NCI-H345 treated with DMSO at 0.1 percent for 48 hours (cell line): ENCODE measurements around the gene PPP1R37.
A peak's percentile ranks its signal among the peaks of the same experiment; 100 is the strongest.

Source experiments
- DNase-seq: peaks from one replicate; lab custom pipeline; 2025; ENCODE audit not compliant: unreplicated experiment; lab: John Stamatoyannopoulos, UW

Gene PPP1R37

DNA sequence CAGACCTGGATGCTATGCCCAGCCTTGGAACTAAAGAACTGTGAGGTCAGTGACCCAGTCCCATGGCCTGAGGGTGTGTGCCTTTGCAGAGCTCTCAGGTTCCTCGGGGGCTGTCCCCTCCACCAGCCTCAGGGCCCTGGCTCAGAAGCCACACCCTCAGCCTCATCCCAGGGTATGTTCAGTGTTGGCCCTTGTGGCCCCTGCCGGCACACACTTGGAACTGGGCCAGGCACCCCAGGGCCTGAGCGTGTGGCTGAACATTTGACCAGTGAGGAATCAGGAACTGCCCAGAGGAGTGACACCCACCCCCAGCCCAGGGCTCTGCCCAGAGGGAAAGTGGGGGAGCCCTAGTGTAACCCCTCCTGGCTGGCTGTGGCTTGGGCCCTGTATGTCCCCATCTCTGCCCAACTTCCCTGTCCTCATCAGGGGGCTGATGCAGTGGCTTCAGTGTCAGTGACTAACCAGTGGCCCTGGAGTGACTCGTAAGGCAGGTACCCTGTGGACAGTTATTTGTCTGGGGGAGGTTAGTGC lies 57.8 kb downstream of the PPP1R37 start:
- DNase-seq = no peak

DNA sequence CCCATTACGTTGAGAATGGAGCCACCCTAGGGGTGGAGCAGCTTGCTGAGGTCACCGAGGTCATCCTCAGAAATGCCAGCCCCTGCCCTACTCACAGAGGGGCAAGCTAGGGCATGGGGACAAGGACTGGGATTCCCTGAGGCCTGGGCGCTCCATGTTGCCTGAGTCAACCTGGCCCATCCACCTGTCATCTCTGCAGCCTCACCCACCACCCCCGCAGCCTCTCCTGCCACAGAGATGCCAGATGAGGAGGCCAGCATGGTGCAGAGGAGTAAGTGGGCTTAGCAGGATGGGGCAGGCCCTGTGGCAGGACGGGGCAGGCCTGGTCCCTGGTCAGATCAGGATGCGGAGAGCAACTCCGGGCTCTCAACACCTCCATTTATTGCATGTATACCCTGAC lies 58.3 kb downstream of the PPP1R37 start:
- no peak for DNase-seq

DNA sequence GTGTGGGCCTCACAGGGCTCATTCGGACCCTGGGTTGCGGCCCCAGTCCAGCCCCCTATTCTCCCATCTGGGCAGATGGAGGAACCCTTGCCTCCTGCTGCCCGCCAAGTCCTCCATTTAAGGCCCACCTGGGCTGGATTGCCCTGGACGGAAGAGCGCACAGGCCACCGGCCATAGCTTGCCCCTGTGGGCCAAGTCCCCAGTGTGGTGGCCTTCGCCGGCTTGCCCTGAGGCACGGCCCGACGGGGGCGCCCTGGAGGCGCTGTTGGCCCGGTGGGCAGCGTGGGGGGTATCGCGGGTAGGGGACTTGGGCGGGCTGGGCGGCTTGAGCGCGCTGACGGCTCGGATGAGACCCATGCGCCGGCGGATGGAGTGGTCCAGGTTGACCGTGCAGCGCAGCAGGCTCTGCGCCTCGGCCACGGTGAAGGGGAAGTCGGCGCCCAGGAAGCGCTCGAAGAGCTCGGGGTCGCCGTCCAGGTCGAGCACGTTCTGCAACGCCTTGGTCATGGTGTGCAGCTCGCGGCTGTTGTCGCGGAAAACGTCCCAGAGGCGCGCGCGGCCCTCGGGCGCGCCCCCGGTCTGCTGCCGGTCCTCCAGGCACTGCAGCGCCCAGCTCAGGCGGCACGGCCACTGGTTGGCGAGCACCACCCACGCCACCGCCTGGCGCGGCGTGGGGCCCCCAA lies 59.0 kb downstream of the PPP1R37 start:
- DNase-seq = no peak

DNA sequence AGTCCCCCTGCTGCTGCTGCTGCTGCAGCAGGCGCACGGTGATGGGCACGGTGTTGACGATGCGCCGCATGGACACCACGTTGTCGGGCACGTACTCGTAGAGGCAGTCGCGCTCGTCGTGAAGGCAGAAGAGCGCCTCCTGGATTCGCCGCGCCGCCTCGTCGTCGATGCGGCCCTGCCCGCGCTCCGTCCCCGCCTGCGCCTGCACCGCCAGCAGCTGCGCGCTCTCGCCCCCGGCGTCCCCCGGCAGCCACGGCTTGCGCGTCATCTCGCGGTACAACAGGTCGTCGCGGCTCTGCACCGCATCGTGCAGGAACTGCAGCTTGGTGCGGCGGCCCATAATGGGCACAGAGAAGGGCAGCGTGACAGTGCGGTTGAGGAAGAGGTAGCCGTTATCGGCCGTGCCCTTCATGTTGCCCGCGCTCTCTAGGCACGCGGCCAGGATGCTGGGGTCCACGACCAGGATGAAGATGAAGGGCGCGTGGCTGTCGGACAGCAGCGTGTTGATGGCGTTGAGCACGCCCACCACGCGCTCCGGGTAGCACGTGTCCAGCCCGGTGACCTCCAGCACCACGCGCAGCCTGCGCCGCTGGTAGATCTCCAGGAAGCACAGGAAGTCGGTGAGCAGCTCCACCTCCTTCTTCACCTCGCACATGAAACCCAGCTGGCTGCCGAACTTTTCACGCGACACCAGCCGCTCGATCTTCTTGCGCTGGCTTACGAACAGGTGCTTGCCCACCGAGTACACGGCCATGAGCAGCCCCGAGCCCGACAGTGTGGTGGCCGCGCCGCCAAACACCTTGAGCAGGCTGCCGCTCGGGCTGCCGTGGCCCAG lies 59.7 kb downstream of the PPP1R37 start:
- DNase-seq = no peak

DNA sequence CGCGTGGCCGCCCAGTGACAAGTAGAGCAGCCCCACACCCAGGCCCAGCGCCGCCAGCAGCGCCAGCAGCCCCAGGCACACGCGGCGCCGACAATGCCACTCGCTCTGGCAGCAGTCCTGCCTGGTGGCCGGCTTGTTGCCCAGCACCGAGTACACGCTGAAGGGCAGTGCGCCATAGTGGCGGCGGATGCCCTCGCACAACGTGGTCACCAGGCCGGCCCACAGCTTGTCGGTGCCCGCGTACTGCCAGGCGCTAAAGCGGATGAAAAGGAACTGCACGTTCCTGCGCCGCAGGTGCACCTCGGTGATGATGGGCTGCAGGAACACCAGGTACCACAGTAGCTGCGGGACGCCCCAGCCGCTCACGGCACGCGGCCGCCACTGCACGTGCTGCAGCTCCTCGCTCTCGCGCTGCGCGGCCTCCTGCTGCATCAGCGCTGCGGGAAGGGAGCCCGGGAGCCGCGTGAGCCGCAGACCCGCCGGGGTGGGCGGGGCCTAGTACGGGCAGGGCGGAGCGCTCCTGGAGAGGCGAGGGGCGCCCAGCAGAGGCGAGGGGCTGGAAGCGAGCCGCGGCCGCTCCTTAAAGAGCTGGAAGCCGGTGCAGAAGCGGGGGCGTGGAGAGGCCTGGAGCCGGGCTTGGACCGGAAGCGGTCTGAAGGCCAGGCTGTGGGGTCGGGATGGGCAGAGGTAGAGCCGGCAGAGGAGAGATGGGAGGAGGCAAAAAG lies 60.5 kb downstream of the PPP1R37 start:
- DNase-seq = no peak

DNA sequence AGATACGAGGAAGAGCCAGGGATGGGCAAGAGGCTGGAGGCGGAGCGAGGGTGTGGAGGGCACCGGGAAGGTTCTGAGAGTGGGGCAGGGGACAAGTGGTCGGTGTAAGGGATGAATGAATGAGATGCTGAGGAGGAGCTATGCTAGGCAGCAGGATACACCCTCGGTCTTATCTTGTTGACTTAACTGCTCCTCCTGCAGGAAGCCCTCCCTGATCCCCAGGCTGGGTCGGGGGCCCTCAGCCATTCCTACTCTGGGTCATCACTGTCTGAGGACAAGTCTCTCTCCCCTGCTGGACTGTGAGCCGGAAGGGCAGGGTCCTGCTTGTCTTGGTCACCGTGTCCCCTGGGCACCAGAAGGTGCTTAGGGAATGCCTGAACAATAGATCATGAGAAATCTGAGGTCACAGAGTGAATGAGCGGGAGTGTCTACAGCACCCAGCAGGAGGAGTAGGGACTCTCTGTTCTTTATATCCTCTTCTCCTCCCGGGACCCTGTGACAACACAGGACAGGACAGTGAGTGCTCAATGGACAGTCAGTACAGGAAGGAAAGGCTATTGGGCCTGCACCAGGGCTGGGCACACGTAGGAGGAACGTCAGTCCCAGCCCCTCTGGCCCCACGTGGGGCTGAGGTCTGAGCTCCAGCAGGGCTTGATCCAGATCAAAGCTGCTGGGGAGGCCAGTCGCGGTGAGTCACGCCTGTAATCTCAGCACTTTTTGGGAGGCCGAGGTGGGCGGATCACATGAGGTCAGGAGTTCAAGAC lies 61.3 kb downstream of the PPP1R37 start:
- DNase-seq = no peak

DNA sequence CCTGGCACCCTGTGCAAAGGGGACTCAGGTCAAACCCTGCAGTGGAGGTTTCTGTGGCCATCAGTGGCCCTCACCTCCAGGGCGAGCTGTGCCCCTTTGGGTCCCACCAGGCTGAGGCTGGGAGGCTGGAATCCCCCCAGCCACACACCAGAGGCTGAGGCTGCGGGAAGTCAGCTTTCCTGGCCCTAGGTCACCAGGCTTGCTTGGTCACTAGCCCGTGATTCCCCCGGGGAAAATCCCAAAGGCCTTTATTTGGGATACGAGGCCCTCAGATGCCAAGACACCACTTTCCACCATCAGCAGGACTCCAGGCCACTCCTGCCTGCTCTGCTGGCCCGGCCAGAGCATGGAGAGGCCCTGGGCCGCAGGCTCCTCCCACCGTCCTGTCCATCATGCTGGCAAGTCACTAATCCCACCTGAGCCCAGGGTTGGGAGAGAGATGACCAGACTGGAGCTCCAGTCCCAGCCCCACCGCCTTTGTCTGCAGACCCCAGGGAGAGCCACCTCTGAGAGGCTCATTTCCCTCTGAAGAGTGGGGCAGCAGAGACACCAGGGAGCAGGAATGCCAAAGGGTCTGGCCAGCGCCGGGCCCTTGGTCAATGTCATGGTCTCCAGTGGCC lies 63.1 kb downstream of the PPP1R37 start:
- DNase-seq = no peak

DNA sequence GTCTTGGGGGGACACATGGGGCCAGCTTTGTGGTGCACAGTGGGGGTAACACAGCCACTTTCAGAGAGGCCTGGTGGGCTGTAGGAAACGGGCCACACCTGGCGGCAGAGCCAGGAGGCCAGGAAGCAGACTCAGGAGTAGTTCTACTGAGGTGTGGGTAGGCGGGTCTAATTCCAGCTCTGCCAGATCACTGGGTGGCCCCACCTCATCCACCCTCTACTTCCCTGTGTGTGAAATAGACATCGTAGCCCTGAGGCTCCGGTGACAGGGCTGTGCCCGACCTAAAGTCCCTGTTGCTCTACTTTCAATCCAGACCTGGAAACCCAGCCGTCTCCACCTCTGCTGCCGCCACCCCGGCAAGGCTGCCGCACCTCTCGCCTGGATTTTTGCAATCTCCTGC lies 63.8 kb downstream of the PPP1R37 start:
- no peak for DNase-seq

DNA sequence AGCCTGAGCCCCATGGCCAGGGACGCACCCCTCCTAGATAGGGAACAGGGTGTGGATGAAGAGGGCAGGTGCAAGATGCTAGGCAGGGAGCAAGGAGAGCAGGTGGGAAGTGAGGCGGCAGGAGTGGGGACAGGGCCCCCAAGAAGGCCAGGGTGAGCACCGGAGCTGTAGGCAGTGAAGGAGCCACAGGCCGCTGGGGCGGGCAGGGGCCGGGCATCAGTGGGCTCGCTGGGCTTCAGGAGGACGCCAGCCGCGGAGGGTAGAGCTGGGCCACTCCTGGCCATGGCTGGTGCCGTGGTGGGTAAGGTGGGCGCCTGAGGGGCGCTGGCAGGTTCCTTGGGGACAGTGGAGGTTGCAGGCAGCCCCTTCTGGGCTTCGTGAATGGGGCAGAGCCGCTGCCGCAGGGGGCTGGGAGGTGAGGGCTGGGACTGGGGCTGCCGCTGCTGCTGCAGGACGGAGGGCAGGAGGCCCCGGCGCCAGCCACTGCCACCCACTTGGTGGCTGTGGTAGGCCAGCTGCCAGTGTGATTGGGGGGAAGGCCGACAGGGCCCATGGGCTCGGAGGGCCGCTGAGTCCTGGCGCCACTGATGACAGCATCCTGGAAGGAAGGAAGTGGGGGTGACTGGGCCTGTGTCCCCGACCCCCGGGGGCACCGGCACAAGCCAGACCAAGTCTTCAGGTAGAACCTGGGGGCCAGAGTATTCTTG lies 65.7 kb downstream of the PPP1R37 start:
- DNase-seq = no peak

DNA sequence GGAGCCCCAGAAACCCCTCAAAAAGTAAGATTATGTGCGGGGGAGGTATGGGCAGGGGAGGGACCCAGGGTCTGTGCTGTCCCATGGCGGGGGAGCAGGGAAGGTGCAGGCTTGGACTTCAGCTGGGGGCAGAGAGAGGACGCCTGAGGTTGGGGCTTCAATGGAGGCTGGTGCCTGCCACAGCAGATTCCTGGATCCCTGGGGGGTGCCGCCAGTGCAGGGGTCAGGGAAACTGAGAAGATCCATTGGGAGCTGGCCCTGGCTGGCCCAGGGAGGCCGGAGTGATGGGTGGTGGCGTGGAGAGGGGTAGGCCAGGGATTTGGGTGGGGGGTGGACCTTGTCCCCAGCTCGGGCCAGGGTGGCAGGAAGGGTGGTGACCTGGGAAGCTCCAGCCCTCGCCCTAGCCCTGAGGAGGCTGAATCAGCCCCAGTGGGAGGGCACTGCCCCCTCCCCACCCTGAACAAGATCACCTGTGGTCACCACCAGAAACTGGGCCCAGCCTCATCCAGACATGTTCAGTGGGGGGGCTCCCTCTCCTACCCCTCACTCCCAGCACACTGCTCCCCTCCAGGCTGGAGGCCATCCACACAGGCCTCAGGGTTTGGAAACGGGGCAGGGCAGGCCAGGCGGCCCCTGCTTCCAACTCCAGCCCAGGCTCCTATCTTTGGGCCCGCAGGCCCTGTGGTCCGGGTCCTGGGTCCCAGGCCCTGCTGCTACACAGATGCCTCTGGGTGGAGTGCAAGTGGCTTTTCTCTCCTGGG lies 66.4 kb downstream of the PPP1R37 start:
- DNase-seq = no peak

DNA sequence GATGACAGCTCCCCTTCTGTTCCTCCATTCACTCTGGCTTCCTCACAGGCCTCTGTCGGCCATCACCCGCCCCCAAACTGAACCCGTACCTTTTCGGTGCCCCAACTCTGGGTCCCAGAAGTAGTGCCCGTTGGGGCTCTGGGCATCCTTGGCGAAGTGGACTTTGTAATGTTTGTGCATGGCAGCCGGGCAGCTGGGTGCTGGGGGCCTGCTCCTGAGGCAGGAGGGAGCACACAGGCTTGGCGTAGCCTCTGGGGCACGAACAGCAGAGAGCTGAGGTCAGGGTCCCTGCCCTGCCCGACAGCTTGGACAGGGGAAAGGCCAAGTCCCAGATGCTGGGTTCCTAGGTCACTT lies 67.0 kb downstream of the PPP1R37 start:
- no peak for DNase-seq

DNA sequence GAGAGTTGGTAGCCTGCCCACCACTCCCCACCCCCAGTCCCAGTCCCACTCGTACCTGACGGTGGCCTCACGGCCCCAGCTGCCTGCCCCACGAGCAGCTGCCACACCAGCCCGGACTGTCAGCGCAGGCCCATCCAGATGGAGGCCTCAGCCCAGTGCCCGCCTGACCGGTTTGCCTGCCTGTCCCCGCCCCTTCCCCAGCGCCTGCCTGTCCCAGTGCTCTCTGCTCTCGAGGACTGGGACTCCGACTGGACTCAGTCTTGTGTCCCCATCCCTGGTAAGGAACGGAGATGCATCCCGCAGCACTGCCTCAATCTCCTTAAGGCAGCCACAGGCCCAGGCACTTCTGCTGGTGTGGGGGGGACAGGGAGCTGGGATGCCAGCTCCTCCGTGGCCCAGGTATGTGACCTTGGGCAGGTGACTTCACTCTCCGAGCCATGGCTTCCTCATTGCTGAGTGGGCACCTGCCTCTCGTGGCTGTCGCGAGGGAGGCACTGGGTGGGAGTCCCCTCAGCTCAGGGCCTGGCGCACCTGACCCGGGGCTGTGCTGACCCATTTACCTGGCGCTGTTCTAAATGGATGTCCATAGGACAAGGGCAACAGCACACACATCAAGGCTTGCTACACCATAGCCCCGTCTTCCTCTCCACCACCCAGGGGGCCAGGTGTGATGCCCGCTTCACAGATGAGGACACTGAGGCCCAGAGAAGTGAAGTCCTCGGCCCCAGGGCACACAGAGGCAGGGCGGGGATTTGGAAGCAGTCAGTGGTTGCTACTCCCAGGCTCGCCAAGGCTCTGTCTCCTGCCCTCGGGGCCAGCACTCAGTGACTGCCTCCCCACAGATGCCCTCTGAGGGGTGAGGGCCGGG lies 68.1 kb downstream of the PPP1R37 start, which contains the start of gene NKPD1:
TSS of gene NKPD1 (minus strand) at position 113 of the 868 bp plus-strand sequence. CDS start 832 bp downstream, outside the sequence.
- DNase-seq = no peak

DNA sequence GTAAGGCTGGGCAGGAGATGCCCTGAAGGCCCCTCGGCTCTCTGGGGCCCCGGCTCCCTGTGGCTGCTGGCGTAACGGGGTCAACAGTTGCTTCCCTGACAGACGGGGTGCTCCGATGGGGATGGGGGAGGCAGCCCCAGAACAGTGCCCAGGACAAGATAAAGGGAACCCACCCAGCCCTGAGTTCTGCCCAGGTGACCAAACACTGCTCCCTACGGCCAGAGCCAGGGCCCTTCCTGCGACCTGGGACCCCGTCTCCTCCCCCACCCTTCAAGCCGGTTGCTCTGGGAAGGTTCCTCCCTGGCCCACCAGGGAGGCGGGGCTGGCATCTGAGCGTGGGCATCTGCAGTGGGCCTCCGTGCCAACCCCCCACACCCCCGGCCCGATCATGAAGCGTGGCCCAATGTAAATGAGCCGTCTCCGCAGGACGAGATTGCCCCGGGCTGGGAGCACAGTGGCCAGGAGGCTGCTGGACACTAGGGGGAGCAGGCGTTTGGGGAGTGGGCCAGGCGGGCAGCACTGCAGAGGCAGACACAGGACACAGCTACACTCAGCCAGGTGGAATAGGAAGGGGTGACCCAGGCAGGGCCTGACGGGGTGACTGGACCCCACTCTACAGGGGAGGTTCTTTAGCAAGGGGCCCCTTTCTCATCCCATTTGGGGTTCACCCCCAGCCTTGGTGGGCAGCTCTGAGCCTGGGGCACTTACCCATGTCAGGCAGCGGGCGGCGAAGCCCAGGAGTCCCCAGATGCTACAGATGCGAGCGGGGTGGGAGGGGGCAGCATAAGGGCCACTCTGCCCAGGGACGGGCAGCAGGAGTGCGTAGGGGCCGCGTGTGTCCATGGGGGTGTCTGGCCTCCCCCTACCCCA lies 69.0 kb downstream of the PPP1R37 start:
- no peak for DNase-seq

DNA sequence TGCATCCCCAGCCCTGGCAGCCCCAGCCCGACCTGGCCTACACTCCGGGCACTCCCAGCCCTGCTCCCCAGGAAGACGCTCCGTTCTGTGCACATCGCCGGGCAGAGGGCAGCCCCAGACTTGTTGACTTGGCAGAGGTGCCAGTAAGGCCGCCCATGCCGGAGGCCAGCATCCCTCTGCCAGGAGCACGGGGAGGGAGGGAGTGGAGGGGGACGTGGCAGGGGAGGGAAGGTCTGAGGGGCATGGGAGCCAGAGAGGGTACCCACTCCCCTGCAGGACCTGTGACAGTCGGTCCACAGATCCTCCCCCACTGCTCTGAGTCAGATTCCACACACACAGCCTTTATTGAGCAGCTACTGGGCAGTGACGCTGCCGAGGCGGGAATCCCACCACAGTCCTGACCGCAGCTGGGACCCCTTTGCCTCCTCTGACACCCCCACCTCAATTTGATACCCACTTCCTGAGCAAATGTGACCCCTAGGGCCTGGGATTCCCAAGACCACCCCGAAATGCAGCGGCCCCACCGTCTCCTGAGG lies 69.7 kb downstream of the PPP1R37 start:
- peak; percentile 99 for DNase-seq

DNA sequence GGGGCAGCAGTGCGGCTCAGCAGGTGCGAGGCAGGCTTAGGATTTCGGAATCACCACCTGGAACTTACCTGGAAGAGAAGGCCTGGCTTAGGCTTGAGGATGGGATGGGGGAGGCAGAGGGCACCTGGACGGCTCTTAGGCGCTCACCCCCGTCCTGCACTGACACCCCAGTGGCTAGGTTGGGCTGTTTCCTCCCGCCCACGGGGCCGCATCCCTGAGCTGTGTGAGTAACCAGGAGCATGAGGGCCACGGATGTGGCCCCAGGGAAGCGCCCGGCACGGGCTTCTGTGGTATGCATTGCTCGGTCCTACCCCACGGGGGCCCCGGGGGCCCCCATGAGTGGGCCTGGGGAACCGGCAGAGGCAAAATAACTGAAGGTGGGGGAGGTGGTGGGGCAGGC lies 70.2 kb downstream of the PPP1R37 start:
- DNase-seq = no peak

DNA sequence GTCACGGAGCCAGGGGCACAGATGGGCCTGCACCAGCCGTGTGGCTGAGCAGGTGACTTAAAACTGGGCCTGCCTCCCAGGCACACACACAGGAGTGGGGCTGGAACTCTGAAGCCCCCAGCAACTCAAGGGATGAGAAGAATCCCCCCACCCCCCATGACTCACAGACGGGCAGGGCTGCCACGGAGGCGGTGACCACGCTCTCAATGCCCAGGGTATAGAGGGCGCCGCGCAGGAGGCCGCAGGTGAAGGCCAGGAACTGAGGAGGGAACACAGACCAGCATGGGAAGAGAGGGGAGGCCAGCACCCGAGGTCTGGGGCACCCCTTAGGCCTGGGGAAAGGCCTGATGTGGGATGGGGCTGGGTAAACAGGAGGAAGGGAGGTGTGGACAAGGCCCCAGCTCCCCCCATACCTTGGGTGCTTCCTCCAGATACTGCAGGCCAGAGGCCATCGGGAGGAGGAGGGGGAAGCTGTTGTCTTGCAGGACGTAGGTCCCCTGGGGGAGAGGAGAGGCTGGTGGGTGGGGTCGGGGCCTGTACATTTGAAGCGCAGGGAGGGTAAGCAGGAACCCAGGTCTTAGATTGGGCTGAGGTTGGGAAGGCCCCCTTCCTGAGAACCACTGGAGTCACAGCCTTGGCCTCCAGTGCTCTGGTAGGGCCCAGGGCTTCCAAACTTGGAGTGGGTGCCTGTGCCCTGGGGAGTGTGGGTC lies 70.9 kb downstream of the PPP1R37 start:
- no peak for DNase-seq
